Measurements from ENCODE around the gene PILRA.
"Not testable (repeated sequence)": the region's sequence is repeated elsewhere in the genome, so short reads cannot be mapped to it uniquely, and the experiment has no call there.

Gene PILRA

GRCh38 chr7:100435401-100436304, 62.4 kb downstream of the PILRA start:
- peak; percentile 22 to 88 (median 77) for DNase-seq

GRCh38 chr7:100437150-100438100, 64.1 kb downstream of the PILRA start:
- DNase-seq, result no peak

GRCh38 chr7:100438172-100438571, 64.9 kb downstream of the PILRA start:
- no peak for DNase-seq

- not testable (repeated sequence) for DNase-seq
Measured at GRCh38 chr7:100438731-100439130, 65.4 kb downstream of the PILRA start.

- DNase-seq, result not testable (repeated sequence)
Measured at GRCh38 chr7:100439244-100439643, 66.0 kb downstream of the PILRA start.

GRCh38 chr7:100441641-100442535, 68.6 kb downstream of the PILRA start:
- DNase-seq, result no peak

GRCh38 chr7:100443096-100443840, 70.0 kb downstream of the PILRA start:
- DNase-seq, result no peak

- no peak for DNase-seq
Measured at GRCh38 chr7:100444311-100445278, 71.3 kb downstream of the PILRA start.

GRCh38 chr7:100446040-100446439, 72.8 kb downstream of the PILRA start:
- no peak for DNase-seq

GRCh38 chr7:100447363-100447762, 74.1 kb downstream of the PILRA start:
- DNase-seq, result not testable (repeated sequence)

GRCh38 chr7:100449190-100449795, 76.0 kb downstream of the PILRA start:
- DNase-seq, result no peak

Measured in NCI-H1417 (cell line).